NCI-H2081 (cell line): ENCODE results near the gene IGFBP6.

Experiments used
- DNase-seq, 2 experiments: peaks; one replicate each; lab custom pipeline; 2025; lab: John Stamatoyannopoulos, UW

The IGFBP6 gene, protein sequence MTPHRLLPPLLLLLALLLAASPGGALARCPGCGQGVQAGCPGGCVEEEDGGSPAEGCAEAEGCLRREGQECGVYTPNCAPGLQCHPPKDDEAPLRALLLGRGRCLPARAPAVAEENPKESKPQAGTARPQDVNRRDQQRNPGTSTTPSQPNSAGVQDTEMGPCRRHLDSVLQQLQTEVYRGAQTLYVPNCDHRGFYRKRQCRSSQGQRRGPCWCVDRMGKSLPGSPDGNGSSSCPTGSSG

DNA sequence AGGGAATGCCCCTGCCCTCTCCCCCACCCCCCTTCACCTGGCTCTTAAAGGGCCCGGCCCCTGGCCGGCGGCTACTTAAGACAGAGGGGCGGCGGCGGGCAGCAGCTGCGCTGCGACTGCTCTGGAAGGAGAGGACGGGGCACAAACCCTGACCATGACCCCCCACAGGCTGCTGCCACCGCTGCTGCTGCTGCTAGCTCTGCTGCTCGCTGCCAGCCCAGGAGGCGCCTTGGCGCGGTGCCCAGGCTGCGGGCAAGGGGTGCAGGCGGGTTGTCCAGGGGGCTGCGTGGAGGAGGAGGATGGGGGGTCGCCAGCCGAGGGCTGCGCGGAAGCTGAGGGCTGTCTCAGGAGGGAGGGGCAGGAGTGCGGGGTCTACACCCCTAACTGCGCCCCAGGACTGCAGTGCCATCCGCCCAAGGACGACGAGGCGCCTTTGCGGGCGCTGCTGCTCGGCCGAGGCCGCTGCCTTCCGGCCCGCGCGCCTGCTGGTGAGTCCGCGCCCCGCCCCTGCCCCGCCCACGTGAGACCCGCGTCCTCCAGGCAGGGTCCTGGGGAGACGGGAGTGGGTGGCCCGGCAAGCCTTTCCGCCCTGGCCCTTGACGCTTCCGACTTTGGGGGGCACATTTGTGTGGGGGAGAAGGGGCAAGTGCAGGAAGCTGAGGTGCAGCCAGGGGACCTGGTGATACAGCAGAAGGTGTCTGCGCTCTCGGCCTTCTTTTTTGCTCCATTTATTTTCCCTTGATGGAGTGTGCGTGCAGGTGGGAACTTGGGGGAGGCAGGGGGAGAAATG is at the start of gene IGFBP6:
TSS of gene IGFBP6 (plus strand) at position 104 of the 790 bp plus-strand sequence. CDS start at position 155, 51 bp downstream.
- peak; percentile 50 to 71 for DNase-seq

DNA sequence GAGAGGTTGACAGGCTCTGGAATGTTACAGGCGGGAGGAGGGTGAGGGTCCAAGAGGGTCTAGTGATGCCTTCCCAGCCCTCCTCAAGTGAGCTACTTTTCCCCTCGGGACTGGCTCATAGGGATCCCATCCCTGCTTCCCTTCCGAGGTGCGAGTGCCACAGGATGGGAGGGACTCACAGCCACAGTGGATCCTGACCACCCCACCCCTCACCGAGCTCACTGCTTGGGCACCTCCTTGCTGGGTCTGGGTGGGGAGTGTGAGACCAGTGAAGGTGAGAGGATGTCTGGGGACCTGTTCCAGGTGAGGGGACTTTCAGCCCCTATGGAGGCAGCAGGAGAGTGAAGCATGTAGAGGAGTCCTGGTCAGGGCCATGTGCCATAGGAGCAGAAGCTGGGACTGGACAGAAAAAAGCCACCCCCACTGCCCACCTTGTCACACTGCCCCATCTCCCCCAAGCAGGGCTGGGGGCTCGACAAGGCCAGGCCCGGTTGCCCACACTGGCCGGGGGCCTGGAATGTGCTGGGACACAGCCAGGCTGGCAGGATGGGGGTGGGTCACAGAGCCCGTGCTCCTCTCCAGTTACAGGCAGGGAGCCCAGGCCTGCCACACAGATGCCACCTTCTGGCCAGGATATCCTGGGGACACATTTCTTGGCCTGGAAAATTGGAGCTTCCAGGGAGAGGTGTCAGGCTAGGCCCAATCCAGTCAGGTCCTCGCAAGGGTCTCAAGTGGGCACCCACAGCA is 49.3 kb upstream of the IGFBP6 start:
- peak in 1 of 2 experiments; percentile 37 for DNase-seq

DNA sequence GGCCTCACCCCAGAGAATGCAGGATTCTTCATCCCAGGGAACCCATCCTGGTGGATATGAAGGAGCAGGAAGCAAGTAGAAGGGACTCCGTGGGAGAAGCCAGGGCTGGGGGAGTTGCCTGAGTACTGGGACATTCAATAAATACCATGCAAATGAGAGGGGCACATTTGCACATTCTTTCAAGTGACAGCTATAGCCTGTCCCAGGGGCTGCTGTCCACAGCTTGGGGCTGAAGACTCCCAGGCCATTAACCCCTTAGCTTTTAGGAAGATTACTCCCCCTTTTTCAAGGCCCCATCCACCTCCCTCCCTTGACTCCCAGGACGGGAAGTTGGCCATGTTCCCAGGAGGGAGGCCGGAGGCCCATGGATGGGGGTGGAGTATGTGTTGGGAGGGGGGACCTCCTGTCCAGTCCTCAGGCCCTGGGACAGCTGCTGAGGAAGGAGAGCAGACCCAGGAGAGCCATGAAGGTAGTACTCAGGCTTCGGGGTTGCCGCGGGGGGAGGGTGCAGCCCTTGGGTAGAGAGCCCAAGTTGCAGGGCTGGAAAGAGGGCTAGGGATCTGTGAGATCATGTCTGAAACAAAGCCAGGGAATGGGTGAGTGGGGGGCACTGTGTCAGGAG is 48.6 kb upstream of the IGFBP6 start:
- no peak for DNase-seq

DNA sequence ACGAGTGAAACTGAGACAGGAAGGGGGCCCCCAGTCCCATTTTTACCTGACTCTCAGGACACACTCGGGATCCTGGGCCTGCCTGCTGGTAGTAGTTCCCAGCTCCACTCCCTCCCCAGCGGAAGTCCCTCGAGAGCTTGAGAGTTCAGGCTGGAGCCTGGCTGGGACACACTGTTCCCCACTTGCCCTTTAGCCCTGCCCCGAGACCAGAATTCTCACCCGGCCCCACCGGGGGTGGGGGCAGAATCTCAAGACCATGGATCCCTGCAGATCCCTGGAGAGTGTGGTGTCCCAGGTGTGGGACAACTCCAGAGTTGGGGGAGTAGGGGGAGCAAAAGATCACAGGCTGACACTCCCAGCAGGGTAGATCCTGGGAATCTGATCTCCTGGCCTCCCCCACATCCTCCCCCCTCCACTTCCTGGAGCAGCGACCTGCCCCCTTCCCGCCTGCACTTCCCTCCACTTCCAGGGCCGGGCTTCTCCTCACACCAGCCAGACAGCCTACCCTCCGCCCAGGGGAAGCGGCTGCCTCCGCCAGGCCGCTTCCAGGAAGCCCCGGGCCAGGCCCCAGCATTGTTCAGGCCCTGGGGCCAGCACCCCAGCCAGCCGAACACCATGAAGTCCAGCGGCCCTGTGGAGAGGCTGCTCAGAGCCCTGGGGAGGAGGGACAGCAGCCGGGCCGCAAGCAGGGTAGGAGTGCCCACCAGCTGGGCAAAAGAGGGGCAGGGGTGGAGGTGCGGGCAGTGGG is 47.7 kb upstream of the IGFBP6 start, which contains the start of gene TNS2:
TSS of gene TNS2 (plus strand) at position 495 of the 748 bp plus-strand sequence. CDS start at position 616, 121 bp downstream.
- DNase-seq = peak; percentile 34 to 44

DNA sequence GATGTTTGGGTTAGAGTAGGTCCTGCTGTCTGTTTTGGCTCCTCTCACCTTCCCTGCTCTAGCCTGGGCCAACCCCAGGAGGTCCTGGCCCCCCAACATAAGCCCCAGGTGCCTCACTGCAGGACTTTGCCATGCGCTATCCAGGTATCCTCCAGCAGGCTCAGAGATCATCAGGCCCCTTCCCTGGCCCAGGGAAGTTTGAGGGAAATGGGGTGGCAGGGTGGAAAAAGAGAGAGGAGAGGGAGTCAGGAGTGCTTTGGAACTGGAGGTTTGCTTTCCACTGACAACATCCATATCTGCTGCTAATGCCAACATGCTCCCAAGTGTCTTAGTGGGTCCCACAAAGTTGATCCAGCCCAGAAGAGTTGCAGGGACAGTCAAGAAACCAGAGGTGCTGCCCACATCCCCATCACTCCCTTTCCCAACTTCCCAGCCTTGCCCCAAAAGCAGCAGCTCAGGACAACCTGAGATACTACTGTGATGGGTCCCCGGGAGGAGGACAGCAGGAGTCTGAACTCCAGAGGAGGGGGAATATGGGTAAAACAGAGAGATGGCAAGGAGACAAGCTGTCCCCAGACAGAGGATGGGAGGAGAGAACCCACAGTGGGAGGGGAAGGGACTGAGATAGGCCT is 46.9 kb upstream of the IGFBP6 start:
- no peak for DNase-seq

DNA sequence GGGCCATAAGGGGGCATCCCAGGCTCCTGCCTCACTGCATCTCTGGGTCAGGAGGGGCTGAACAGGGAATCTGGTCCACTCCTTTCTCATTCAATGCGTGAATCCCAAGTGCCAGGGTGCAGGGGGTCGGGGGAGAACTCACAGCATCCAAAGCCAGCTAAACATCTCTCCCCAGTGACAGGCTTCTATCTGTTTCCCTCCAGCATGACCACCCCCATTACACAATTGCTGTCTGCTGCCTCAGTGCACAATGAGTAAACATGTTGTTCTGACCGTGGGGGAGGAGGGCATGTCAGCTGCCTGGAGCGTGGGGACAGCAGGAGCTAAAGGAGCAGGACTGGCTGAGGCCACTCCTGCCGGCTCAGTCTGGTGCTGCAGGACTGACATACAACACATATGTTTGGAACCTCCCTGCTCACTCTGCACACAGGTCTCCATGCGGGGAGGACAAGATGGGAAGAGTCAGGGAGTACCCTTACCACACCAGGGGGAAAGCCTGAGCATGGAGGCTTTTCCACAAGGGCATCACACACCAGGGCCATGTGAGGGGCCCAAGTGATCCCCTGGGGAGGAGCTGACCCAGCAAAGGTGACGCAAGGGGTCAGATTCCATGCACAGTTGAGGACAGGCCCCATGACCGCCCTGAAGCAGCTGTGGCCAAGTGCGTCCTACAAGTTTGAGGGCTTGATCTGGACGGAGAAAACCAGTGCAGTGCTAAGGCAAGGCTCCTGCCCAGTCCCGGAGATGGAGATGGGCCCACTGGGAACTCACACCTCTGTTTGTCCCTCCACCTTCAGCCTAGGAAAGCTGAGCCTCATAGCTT is 46.2 kb upstream of the IGFBP6 start:
- DNase-seq = no peak

DNA sequence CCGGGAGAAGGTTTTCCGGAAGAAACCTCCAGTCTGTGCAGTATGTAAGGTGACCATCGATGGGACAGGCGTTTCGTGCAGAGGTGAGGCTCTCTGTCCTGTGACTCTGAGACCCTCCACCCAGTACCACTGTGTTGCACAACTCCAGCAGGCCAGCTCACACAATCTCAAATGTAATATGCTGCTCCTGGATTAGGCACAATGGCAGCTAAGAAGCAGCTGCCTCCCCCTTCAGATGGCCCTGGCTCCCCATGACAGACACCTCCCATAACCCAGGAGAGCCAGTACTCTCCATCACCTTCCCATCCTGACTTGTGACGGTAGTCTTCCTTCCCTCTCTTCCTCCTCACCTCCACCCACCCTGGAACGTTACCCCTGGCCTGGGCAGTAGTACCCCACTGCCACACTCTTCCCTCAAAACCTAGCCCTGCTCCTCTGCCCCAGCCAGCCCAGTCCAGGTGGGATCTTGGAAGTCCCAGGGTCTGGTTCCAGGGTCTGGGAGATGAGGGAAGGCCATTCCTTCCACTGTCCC is 45.5 kb upstream of the IGFBP6 start:
- DNase-seq = no peak

DNA sequence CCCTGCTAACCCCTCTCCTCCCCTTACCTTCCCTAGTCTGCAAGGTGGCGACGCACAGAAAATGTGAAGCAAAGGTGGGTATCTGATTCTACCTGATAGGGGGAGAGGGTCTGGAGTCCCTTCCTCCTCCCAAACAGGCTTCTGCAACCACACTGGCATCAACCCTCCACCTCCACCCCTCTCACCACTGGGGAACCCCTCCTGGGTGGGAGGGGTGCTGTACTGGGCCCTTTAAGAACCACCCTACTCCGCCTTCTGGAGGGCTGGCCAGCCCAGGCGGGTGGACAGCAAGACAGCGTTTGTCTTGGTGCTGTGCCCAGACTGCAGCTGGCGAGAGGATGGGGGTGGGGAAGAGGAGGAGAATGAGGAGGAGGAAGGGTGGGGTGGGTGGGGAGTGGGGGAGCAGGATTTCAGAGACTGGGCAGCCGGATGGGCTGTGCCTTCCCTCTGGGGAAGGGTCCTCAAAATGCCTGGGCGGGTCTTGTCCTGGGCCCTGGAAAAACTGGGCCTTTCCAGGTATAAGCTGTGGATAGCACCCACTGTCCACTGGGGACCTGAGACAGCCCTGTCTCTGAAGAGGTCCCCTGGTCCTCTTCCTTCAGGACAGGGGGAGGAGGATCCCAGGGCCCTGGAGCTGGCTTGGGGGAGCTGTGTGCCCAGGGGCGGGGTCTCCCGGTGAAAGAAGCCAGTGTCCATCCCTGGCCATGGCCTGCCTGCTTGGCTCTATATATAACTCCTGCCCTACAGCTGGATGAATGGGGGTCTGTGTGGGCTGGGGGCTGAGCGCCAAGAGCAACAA is 44.8 kb upstream of the IGFBP6 start:
- peak; percentile 42 to 72 for DNase-seq

DNA sequence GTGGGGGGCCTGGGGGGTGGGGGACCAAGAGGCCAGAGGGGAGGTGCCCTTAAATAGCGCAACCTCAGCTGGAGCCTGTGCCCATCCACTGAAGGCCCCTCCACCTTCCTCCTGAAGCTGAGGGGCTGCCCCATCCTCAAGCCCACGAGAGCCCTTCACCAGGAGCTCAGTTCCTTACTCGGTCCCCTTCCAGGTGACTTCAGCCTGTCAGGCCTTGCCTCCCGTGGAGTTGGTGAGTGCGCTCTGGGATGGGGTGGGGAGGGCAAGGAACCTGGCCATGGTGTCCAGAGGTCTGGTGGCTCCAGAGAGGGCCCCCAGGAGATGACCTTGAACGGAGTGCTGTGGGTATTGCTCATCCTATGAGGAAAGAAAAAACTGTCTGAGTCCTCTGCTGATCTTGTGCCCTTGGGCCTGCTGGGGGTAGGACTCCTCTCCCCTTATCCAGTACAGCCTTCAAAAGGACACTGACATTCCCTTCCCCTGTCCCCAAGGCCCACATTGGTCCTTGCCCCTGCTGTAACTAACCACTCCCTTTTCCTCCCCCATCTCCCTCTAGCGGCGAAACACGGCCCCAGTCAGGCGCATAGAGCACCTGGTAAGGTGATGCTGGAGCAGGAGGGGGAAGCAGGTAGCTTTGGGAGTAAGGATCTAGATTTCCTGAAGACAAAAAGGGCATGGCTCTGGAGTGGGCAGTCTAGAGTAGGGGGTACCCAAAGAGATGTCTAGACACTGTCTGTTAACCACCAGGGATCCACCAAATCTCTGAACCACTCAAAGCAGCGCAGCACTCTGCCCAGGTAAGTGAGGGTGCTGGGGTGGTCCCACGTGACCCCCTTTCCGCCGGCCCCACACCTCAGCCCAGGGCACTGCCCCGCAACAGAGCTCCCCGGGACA is 44.0 kb upstream of the IGFBP6 start:
- peak; percentile 85 to 87 for DNase-seq

DNA sequence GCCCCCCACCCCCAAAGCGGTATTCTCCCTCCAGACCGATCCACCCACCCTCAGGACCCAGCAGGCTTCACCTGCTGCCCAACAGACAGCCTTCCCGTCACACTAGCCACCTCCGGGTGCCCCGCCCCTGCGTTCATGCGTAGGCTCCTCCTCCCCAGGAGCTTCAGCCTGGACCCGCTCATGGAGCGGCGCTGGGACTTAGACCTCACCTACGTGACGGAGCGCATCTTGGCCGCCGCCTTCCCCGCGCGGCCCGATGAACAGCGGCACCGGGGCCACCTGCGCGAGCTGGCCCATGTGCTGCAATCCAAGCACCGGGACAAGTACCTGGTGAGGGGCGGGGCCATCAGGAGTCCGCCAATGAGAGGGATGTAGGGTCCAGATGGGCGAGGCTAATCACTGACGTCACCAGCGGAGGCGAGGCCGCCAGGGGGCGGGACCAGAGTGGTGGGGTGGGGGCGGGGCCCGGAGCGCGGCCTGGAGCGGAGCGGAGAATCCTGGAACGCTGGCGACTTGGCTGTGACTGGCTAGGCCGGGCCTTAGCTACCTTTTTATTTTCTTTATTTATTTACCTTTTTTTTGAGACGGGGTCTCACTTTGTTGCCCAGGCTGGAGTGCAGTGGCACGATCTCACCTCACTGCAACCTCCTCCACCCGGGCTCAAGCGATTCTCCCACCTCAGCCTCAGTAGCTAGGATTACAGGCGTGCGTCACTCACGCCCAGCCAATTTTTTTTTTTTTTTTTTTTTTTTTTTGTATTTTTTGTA is 43.2 kb upstream of the IGFBP6 start:
- peak; percentile 94 to 96 for DNase-seq

DNA sequence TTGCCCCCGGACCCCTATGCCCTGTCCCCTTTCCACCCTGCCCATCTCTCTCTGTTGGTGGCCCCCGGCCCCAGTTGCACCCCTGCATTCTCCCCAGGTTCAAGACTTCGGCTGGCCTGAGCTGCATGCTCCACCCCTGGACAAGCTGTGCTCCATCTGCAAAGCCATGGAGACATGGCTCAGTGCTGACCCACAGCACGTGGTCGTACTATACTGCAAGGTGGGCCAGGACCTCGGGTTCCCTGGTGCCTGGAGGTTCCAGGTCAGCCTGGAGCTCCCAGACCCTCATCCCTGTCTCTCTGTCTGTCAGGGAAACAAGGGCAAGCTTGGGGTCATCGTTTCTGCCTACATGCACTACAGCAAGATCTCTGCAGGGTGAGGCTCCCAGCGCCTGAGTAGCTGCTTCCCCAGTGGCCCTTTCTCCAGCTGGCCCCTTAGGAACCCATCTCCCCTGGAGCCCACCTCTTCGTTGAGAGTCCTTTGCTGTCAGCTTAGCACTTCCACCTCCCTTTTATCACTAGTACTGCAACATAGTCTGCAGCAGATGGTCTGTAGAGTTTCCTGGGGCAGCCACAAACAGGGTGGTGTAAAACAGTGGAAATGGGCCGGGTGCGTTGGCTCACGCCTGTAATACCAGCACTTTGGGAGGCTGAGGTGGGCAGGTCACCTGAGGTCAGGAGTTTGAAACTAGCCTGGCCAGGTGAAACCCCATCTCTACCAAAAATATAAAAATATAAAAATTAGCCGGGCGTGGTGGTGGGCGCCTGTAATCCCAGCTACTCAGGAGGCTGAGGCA is 41.8 kb upstream of the IGFBP6 start:
- DNase-seq = no peak

DNA sequence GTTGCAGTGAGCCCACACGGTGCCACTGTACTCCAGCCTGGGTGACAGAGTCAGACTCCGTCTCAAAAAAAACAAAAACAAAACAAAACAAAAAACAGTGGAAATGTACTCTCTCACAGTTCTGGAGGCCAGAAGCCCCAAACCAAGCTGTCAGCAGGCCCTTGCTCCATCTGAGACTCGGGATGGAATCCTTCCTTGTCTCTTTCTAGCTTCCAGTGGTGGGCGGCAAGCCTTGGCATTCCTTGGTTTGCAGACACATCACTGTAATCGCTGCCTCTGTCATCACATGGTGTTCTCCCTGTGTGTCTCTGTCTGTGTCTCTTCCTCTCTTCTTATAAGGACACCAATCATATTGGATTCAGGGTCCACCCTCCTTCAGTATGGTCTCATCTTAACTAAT is 41.2 kb upstream of the IGFBP6 start:
- DNase-seq = no peak

DNA sequence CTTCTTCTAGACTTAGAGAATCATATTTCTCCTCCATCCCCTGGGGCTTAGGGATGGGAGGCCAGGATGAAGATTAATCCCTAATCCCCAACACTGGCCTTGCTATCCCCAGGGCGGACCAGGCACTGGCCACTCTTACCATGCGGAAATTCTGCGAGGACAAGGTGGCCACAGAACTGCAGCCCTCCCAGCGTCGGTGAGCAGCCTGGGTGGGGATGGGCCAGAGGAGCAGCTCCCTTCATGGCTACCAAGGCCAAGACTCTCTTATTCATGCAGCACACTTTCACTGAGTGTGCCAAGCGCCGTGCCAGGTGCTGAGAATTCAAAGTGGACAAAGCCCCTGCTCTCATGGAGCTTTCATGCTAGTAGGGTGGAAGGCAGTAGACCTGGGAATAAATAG is 40.6 kb upstream of the IGFBP6 start:
- DNase-seq = no peak

DNA sequence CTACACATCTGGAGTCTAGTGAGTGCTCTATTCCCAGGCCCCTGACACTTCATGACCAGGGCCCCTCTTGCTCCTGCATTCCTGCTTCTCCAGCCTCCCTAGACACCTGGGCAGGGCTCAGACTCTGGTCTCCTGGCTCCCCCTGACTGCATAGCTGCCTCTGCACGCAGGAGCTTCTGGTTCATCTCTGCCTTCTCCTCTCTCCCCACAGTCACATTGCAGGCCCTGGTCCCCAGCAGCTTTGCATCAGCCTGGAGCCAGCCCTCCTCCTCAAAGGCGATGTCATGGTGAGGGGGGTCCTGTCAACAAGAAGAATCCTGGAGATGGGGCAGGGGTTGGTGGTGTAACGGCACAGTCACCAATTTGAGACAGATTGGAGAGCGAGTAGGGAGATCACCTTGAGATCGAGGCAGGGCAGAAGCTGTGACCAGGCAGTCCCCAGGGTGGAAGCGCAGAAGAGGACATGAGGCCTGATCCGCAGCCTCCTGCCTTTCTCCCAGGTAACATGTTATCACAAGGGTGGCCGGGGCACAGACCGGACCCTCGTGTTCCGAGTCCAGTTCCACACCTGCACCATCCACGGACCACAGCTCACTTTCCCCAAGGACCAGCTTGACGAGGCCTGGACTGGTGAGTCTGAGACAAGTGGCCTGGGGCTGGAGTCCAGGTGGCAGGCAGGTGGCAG is 39.5 kb upstream of the IGFBP6 start:
- DNase-seq = no peak

DNA sequence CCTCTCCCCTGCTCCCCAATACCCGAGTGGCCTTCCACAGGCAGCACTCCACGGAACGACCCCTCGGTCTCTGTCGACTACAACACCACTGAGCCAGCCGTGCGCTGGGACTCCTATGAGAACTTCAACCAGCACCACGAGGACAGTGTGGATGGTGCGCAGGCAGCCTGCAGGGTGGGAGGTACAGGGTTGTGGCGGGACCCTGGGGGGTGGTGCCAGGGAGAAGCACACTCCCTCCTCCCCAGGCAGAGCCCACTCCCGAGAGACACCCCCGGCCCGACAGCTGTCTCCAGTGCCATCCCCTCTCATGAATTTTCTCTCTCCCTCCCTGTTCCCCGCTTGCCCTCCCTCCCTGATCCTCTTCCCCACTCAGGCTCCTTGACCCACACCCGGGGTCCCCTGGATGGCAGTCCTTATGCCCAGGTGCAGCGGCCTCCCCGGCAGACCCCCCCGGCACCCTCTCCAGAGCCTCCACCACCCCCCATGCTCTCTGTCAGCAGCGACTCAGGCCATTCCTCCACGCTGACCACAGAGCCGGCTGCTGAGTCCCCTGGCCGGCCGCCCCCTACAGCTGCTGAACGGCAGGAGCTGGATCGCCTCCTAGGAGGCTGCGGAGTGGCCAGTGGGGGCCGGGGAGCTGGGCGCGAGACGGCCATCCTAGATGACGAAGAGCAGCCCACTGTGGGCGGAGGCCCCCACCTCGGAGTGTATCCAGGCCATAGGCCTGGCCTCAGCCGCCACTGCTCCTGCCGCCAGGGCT is 38.6 kb upstream of the IGFBP6 start:
- DNase-seq = no peak
